ENCODE measurements around the gene SETBP1.

GRCh38 chr18:44719519-44720060 lies 38.9 kb downstream of the SETBP1 start:
- TF ChIP-seq POLR2A (IDR thresholded peaks at IDR 0.05; ENCODE audit: control extremely low read depth in 1 of 2, low read depth in 2 of 2, low read length in 2 of 2), result no peak
- TF ChIP-seq CREB1 (IDR thresholded peaks at IDR 0.05), result no peak
- TF ChIP-seq GABPA (IDR thresholded peaks at IDR 0.05; ENCODE audit: borderline replicate concordance, insufficient read depth, low read length), result no peak
- TF ChIP-seq CTCF (IDR thresholded peaks at IDR 0.05; ENCODE audit: control extremely low read depth in 1 of 3, insufficient read depth in 1 of 3, low read depth in 1 of 3, low read length in 3 of 3), result no peak
- no peak for TF ChIP-seq EZH2 (IDR thresholded peaks at IDR 0.05; ENCODE audit: low read depth, low read length, severe bottlenecking)
- TF ChIP-seq RAD21 (IDR thresholded peaks at IDR 0.05 in 1 of 2, conservative IDR thresholded peaks at IDR 0.05 in 1 of 2; ENCODE audit: low read depth in 2 of 2, low read length in 2 of 2), result no peak
- TF ChIP-seq BRCA1 (IDR thresholded peaks at IDR 0.05; ENCODE audit: low read depth, low read length), result no peak
- TF ChIP-seq POLR2AphosphoS5 (IDR thresholded peaks at IDR 0.05; ENCODE audit: low read depth, low read length), result no peak
- TF ChIP-seq KDM1A (IDR thresholded peaks at IDR 0.05; ENCODE audit: borderline replicate concordance, low read length), result no peak
- TF ChIP-seq TCF12 (IDR thresholded peaks at IDR 0.05; ENCODE audit: low read depth, low read length), result no peak
- TF ChIP-seq PHF8 (conservative IDR thresholded peaks at IDR 0.05; ENCODE audit: low read depth, low read length), result no peak
- TF ChIP-seq CEBPB (IDR thresholded peaks at IDR 0.05; ENCODE audit: low read depth, low read length), result no peak

Measured in H1 (cell line).